NB4 (cell line): ENCODE results near the gene FAM163B.

Source experiments
- CTCF ChIP-seq: IDR thresholded peaks from one replicate; pipeline ENCODE4 v1.5.1; 2012; ENCODE audit warnings: low read depth, low read length
- MAX ChIP-seq: IDR thresholded peaks from 2 replicates; pipeline ENCODE4 v1.6.1; 2011; ENCODE audit warnings: low read depth, low read length

- TF ChIP-seq CTCF (no peak), MAX (no peak)
Observed at GRCh38 chr9:133576875-133577736, 32.1 kb downstream of the FAM163B start.
